HG03354 (cell line): Measurements from ENCODE around the gene PTK6.

Experiments
- ATAC-seq: cut with Tn5 transposase; IDR thresholded peaks from one replicate; pipeline ENCODE4 v1.9.1; 2021; ENCODE audit warnings: mild to moderate bottlenecking; ENCODE audit not compliant: unreplicated experiment, poor library complexity, severe bottlenecking

PTK6 gene

DNA sequence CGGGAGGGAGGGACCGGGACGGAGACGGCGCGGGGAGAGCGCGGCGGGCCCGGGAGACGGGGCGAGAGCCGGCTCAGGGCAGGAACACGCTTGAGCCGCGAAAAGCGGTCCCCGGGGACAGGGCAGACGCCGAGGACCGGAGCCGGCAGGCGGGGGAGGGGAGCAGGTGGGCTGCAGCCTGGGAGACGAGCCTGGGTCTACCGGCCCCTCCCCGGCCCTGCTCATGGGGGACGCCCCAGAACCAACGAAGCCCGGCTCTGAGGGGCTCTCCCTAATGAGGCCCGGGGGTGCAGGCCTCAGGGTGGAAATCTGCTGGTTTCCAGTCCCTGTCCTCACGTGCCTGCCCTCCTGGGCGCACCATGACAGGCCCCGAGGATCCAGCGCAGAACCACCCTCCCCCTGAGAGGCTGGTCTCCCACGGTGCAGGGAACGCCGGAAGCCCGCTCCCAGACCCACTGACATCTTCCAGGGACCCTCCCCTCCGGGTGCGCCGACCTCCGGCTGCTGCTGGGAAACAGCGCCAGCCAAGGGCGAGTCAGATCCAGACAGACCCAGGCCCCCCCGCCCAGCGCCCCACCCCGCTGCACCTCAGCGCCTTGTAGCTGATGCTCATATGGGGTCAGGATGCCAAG lies 37.7 kb downstream of the PTK6 start:
- no peak for ATAC-seq

DNA sequence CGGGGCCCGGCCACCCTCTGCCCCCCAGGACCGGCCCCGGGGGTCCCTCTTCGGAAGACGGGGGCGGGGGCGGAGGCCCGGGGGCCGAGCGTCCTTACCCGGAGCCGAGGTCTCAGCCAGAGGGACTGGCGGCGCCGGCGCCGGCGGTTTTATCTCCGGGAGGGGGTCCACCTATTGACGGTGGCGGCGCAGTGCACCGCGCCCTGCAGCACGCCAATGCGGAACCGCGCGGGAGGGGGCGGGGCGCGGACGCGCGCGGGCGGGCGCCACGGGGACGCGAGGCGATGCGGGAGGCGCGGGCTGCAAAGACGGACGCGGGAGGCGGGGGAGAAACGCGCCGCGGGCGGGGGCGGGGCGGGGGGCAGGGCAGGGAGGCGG lies 38.2 kb downstream of the PTK6 start, which contains the start of gene EEF1A2:
Gene EEF1A2 (minus strand): TSS at position 124 of the 378 bp plus-strand sequence. CDS start 1,320 bp downstream, outside the sequence.
- ATAC-seq = no peak

DNA sequence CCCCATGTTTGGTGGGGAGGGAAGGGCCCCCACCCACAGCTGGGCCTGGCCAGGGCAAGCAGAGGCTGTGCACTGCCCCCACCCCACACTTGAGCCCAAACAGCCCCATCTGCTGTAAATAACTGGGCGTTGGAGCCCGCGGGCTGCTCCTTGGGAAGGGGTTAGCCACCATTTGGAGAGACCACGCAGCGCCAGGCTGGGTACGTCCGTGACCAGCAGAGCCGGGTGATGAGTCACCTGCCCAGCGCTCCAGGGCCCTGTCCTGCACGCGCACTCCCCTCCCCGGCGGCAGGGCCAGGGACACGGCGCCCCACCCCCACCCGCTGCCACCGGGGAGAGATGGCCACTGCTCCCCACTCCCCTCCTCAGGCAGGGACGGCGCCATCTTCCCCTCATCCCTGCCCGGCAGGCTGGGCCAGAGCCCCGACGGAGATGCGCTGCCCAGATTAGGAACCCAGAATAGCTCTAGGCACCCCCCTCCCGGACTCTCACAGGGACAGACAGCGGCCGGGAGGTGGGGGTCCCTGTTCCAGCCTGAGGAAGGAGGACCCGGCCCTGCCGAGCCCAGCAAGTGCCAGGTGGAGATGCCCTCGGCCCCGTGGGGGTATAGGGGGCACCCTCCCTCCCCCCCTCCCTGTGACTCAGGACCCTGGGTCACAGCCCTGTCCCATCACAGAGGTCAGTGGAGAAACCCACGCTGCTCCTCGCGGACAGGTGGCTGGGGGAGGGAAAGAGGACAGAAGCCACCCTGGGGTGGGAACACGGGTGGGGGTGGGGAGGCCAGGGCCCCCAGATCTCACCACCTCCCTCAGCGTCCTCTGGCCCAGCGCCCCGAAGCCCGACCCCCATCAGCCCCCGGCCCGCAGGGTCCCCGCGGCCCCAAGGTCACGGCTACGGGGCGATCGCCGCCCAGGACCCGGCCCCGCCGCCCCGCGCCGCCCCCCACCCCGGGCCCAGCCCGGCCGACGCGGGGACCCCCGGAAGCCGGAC lies 38.9 kb downstream of the PTK6 start:
- no peak for ATAC-seq

DNA sequence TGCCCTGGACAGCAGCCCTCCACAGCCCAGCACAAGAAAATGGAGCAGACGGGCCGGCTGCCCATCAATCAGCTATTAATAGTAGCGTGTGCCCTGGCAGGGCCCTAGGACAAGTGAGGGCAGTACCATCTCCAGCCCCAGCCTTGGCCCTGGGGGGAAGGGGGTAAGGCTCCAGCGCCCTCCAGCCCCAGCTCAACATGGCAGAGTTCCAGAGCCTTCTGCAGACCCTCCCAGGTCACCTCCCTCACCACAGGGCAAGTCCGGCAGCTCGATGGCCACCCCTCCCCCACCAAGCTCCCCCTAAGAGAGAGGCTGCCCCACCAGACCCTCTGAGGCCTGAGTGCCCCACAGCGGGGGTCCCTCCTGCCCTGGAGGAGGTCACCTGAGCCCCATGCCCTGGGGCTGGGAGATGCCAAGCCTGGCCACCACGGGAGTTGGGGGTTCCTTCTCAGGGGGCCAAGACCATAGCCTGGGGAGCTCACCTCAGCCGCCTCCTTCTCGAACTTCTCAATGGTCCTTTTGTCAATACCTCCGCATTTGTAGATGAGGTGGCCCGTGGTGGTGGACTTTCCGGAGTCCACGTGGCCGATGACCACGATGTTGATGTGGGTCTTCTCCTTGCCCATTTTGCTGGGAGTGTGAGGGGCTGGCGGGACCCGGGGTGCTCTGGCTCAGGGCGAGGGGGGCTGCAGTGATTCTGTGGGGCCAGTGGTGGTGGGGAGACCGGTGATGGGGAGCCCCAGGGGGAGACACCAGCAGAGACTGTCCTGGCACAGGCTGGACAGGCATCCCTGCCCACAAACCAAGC lies 39.8 kb downstream of the PTK6 start:
- no peak for ATAC-seq

DNA sequence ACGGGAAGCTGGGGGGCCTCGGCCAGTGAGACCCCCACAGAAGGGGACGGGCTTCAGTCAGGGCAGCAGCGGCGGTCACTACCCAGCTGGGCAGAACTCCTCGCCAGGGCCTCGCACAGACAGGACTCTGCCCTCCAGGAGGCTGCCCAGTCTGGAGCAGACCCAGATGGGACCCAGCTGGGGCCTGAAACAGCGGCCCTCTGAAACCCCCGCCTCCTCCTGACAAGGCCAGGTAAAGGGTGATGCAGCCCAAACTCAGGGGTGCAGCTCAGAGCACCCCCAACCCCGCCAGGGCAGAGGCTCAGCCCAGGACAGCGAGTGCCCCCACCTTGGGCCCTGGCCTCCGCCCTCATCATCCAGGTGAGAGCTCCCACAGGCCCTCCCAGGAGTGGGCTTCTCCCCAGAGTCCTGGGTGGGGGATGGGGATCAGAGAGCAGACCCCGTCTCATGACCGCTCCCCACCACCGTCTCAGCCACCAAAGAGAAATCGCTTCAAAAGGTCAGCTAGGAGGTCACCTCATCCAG lies 40.5 kb downstream of the PTK6 start:
- ATAC-seq = no peak

DNA sequence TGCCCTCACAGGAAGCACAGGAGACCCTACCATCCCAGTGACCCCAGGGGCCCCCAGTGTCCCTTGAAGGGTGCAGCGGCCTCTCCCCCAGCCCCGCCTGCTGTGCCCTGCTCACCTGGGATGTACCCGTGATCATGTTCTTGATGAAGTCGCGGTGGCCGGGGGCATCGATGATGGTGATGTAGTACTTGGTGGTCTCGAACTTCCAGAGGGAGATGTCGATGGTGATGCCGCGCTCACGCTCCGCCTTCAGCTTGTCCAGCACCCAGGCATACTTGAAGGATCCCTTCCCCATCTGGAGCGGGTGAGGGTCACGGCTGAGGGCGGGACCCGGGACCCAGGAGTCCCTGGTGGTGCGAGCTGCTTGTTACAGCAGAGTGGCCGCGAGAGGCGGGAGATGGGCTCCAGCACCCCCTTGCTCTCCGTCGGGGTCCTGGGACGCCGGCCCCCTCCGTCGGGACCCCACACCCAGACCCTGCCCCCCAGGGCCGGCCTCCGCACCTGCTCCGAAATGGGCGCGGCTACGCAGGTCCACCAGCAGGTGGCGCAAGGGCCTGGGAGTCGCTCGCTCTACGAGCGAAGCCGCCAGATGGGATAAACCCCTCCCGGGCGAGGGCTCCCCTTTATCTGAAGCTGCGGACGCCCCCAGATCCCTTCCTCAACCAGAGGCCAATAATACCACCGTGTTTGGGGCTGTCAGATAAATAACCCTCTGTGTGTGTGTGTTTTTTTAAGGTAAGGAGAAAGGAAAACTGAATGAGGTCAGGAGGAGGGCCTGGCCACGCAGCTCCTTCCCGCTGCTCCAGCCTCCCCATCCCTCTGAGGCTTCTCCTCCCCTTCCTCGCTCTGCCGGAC lies 41.2 kb downstream of the PTK6 start:
- no peak for ATAC-seq

DNA sequence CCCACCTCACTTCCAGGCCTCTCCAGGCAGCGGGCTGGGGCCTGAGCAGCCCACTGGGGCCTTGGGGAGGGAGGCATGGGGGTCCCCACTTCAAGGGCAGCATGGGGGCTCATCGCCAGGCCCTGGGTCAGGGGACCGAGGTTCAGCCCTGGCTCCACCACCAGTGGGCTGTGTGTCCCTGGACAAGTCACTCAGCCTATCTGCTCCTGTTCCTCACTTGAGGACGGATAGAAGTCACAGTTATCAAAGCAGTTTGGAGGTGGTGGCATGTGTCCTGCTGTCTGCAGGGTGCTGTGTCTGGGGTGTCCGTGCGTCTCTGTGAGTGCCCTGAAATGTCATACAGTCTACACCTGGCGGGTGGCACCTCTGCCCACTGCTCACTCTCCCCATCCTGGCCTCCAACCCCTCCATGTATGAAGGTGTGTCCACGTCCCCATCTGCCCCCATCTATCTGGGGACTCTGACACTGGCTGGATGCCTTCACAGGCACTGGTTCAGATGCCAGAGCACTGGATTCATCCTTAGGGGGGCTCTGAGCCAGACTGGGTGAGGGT lies 41.9 kb downstream of the PTK6 start:
- no peak for ATAC-seq

DNA sequence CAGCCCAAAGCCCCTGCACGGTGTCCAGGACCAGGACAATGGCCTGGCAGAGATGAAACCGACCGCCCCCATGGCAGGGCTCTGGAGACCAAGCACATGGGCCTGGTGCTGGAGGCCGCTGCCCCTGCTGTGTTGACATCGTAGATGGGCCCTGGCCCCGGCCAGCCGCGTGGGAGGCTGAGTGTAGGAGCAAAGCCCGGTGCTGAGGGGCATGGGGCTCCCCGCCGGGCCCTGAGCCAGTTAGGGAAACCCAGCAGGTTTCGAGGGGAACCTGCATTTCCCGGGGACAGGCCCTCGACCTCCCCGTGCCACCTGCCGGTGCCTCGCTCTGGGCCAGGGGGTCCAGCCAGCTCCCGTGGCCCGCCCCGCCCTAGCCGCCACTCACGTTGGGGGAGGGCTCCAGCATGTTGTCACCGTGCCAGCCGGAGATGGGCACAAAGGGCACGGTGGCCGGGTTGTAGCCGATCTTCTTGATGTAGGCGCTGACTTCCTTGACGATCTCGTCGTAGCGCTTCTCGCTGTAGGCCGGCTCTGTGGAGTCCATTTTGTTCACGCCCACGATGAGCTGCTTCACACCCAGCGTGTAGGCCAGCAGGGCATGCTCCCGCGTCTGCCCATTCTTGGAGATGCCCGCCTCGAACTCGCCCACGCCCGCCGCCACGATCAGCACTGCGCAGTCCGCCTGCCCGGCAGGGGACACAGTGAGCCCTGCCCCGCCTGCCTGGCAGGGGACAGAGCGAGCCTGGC lies 42.6 kb downstream of the PTK6 start:
- no peak for ATAC-seq

DNA sequence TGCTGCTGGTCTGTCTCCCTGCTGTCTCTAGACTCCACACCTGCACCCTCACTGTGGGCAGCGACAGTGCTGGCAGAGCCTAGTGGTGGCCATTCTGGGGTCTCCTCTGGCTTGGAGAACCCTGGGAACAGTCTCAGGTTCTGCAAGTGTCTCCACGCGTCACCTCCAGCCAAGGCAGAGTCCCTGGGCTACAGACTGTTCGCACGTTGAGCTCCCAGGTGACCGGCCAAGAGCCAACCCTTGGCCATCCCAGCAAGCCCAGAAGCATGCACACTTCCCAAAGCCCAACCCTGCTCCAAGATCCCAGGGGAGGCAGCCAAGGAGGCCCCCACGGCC lies 43.1 kb downstream of the PTK6 start:
- ATAC-seq = no peak

DNA sequence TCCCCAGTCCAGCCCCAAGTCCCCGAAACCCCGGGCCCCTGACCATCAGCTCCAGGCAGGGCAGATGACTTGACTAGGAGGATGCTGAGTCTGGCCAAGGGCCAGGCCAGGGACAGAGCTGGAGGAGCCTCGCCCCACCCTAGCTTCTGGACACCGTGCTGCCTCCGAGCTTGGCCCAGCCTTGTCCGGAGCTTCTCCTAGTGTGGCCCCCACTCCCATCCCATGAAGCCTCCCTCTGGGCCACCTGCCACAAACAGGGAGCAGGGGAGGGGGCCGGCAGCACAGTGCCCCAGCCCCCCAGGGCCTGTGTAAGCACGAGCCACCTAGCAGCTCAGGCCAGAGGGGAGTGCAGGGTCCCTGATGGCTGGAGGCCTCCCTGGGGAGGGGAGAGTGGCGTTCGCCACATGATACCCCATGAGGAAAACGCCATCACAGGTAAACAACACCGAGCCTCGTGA lies 43.6 kb downstream of the PTK6 start:
- no peak for ATAC-seq

DNA sequence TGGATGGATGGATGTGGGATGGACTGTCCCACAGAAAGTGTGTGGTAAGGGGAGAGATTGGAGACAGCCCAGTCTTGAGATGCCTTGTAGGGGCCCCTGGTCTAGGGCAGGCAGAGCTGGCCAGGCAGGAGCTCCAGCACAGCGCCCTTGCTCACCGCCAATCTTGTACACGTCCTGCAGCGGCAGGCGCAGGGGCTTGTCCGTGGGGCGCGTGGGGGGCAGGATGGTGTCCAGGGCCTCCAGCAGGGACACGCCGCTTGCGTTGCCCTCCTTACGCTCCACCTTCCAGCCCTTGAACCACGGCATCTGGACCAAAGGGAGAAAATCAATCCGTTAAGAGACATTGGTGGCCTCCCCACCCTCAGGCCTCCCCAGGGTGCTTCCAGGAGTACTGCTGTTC lies 44.2 kb downstream of the PTK6 start:
- ATAC-seq = no peak

DNA sequence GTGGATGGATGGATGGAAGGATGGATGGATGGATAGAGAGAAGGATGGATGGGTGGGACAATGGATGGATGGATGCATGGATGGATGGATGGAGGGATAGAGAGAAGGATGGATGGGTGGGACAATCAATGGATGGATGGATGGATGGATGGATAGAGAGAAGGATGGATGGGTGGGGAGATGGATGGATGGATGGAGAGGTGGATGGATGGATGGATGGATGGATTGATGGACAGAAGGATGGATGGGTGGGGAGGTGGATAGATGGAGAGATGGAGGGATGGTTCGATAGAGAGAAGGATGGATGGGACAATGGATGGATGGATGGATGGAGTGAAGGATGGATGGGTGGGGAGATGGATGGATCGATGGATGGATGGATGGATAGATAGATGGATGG lies 44.7 kb downstream of the PTK6 start:
- no peak for ATAC-seq

DNA sequence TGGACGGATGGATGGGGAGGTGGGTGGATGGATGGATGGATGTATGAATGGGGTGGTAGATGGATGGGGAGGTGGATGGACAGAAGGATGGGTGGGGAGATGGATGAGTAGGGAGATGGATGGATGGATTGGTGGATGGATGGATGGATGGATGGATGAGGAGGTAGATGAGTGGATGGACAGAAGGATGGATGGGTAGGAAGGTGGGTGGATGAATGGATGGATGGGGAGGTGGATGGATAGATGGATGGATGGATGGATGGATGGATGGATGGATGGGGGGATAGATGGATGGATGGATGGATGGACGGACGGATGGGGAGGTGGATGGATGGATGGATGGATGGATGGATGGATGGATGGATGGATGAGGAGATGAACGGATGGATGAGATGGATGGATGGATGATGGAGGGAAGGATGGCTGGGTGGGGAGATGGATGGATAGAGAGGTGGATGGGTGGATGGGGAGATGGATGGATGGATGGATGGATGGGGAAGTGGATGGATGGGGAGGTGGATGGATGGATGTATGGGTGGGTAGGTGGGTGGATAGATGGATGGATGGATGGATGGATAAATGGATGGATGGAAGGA lies 45.4 kb downstream of the PTK6 start:
- no peak for ATAC-seq

DNA sequence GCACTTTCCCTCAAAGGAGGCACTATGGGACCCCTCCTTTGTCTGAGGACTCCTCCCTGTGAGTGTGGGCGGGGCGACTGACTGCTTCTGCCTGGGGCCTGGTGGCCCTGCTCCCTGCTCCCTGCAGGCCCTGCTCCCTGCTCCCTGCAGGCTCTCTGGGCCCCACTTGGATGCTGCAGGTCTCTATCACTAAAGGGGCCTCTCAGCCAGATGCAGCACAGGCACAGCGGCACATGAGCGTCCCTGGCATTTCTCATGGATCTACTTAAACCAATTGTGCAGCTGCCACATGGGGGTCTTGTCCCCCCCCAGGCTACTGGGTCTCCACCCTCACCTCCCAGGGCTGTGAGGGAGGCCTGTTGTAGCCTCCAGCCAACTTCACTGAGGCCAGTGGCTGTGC lies 46.1 kb downstream of the PTK6 start:
- ATAC-seq = no peak

DNA sequence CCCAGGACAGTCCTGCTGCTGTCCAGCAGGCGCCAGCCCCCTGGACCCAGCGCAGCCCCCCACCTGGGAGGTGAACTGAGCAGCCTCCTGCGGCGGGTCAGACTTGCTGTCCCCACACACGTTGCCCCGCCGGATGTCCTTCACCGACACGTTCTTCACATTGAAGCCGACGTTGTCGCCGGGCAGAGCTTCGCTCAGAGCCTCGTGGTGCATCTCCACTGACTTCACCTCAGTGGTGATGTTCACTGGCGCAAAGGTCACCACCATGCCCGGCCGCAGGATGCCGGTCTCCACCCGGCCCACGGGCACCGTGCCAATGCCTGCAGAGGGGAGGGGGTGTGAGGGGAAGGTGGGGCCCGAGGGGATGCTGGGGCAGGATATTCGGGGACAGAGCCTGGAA lies 46.8 kb downstream of the PTK6 start:
- no peak for ATAC-seq

DNA sequence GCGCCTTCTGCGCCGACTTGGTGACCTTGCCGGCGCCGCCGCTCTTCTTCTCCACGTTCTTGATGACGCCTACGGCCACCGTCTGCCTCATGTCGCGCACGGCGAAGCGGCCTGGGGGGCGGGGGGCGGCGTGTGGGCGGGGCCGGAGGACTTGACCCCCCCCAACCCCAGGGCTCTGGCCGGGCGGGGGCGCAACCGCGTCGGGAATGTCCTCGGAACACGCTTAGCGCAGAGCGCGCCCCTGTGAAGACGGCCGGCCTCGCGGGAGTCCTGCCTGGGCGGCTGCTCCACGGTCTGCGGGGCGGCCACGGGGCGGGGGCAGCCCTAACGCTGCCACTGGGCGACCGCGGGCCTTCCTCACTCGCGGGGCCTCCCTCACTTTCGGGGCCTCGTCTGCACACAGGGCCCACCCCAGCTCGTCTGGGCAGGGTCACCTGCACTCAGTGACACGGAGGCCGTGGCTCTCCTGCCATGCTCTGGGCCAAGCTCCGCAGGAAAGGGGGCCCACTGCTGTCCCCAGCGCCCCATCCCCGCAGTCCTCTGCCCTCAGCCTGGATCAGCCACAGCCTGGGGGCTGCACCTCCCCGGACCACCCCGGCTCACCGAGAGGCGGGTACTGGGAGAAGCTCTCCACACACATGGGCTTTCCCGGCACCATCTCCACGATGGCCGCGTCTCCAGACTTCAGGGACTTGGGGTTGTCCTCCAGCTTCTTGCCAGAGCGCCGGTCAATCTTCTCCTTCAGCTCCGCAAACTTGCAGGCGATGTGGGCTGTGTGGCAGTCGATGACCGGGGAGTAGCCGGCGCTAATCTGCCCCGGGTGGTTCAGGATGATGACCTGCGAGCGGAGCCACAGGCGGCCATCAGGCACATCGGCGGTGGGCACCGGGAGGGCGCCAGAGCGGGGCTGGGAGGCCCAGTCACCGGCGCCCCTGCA lies 48.6 kb downstream of the PTK6 start:
- ATAC-seq = no peak

DNA sequence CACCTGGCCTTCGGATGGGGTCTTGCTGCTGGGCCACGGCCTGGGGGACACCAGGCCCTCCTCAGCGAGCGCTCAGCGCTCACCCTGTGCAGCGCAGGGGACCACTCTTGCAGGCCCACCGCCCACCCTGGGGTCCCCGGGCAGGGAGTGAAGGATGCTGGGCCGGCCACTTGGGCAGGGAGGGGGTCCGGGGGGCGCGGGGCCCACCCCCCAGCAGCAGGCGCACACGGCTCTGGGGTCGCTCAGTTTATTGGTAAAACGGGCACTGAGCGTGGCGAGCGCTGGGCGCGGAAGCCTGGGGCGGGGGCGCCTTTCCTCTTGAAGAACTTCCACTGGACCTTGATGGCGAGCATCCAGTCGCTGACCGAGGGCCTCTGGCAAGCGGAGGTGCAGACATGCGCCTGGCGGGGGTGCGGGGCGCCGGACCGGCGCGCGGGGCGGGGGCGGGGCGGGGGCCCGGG lies 49.4 kb downstream of the PTK6 start:
- no peak for ATAC-seq
